Effector memory CD4-positive, alpha-beta T cell (primary cell): ENCODE results near the gene CRLF1.
"Not testable (repeated sequence)": the region's sequence is repeated elsewhere in the genome, so short reads cannot be mapped to it uniquely, and the experiment has no call there.

Experiments used
- DNase-seq, 3 donors: peaks; one replicate each; pipeline ENCODE4 v3.0.0-alpha.2; 2020
- H3K27ac ChIP-seq: 2 replicates; pipeline ENCODE4 v1.7.0; 2013; ENCODE audit warnings: mild to moderate bottlenecking, low read length, moderate library complexity; ENCODE audit not compliant: insufficient read depth, poor library complexity, severe bottlenecking
- H3K27me3 ChIP-seq: replicated peaks from 2 replicates; pipeline ENCODE4 v1.7.0; 2013; ENCODE audit warnings: mild to moderate bottlenecking, low read length; ENCODE audit not compliant: insufficient read depth, control insufficient read depth, poor library complexity, severe bottlenecking
- H3K36me3 ChIP-seq: 2 replicates; pipeline ENCODE4 v1.7.0; 2013; ENCODE audit warnings: mild to moderate bottlenecking, low read length, moderate library complexity; ENCODE audit not compliant: control insufficient read depth, insufficient read depth
- H3K4me1 ChIP-seq: 2 replicates; pipeline ENCODE4 v1.7.0; 2013; ENCODE audit warnings: low read length, mild to moderate bottlenecking; ENCODE audit not compliant: control insufficient read depth, insufficient read depth, poor library complexity, severe bottlenecking
- H3K4me3 ChIP-seq: 2 replicates; pipeline ENCODE4 v1.7.0; 2013; ENCODE audit warnings: low read length, low read depth, mild to moderate bottlenecking; ENCODE audit not compliant: insufficient read depth, poor library complexity, severe bottlenecking
- H3K9me3 ChIP-seq: 2 replicates; pipeline ENCODE4 v1.7.0; 2013; ENCODE audit warnings: mild to moderate bottlenecking, low read length, moderate library complexity; ENCODE audit not compliant: control insufficient read depth

CRLF1 gene

GRCh38 chr19:18601875-18602274, 4.7 kb downstream of the CRLF1 start:
- Histone ChIP-seq H3K27ac (no peak overlapping the region), H3K27me3 (peaks cover 37% of the 10 kb centered on the region)

GRCh38 chr19:18600692-18601397, 5.8 kb downstream of the CRLF1 start:
- not testable (repeated sequence) for H3K27ac ChIP-seq, H3K4me3 ChIP-seq, H3K9me3 ChIP-seq, H3K36me3 ChIP-seq, DNase-seq
- H3K4me1 ChIP-seq: peaks cover 11% of the 10 kb centered on the region
- peaks cover 31% of the 10 kb centered on the region for H3K27me3 ChIP-seq

More at GRCh38 chr19:18601875-18602274, 4.7 kb downstream of the CRLF1 start:
- DNase-seq: no peak
- Histone ChIP-seq H3K9me3 (no peaks in the 10 kb centered on the region), H3K4me3 (no peak overlapping the region), H3K36me3 (no peaks in the 10 kb centered on the region), H3K4me1 (peaks cover 11% of the 10 kb centered on the region)

- Histone ChIP-seq H3K36me3 (no peaks in the 10 kb centered on the region), H3K4me3 (no peak overlapping the region), H3K9me3 (no peaks in the 10 kb centered on the region), H3K27me3 (peaks cover 17% of the 10 kb centered on the region), H3K4me1 (peaks cover 12% of the 10 kb centered on the region), H3K27ac (no peak overlapping the region)
- DNase-seq: no peak
These were observed 7.1 kb downstream of the CRLF1 start for GRCh38 chr19:18599485-18599884.

- no peaks in the 10 kb centered on the region for H3K36me3 ChIP-seq
- no peak for DNase-seq
These were observed 8.6 kb downstream of the CRLF1 start for GRCh38 chr19:18597809-18598660.

GRCh38 chr19:18596752-18597157, 9.8 kb downstream of the CRLF1 start:
- Histone ChIP-seq H3K4me1 (peaks cover 12% of the 10 kb centered on the region), H3K9me3 (no peaks in the 10 kb centered on the region), H3K27me3 (no peaks in the 10 kb centered on the region), H3K27ac (no peak overlapping the region), H3K4me3 (no peak overlapping the region), H3K36me3 (no peaks in the 10 kb centered on the region)
- no peak for DNase-seq

More at GRCh38 chr19:18597809-18598660, 8.6 kb downstream of the CRLF1 start:
- Histone ChIP-seq H3K27me3 (peaks cover 4% of the 10 kb centered on the region), H3K4me3 (no peak overlapping the region), H3K4me1 (peaks cover 12% of the 10 kb centered on the region), H3K27ac (no peak overlapping the region), H3K9me3 (no peaks in the 10 kb centered on the region)

- Histone ChIP-seq H3K4me1 (peaks cover 12% of the 10 kb centered on the region), H3K27me3 (no peaks in the 10 kb centered on the region), H3K36me3 (no peaks in the 10 kb centered on the region), H3K4me3 (no peak overlapping the region), H3K27ac (no peak overlapping the region), H3K9me3 (no peaks in the 10 kb centered on the region)
- DNase-seq: no peak
These were observed 11.1 kb downstream of the CRLF1 start for GRCh38 chr19:18595475-18595874.

GRCh38 chr19:18594824-18595373, 11.7 kb downstream of the CRLF1 start:
- peak overlapping the region; percentile 59 for H3K4me3 ChIP-seq
- H3K9me3 ChIP-seq: no peaks in the 10 kb centered on the region
- no peaks in the 10 kb centered on the region for H3K27me3 ChIP-seq
- no peak for DNase-seq
- no peaks in the 10 kb centered on the region for H3K36me3 ChIP-seq
- peaks cover 18% of the 10 kb centered on the region for H3K4me1 ChIP-seq
- H3K27ac ChIP-seq: peak overlapping the region; percentile 27

- peak overlapping the region; percentile 27 for H3K27ac ChIP-seq
- peak; percentile 58 to 65 (median 59) for DNase-seq
These were observed 12.3 kb downstream of the CRLF1 start for GRCh38 chr19:18594096-18594823.

GRCh38 chr19:18593367-18594095, 13.1 kb downstream of the CRLF1 start:
- no peaks in the 10 kb centered on the region for H3K9me3 ChIP-seq
- H3K27ac ChIP-seq: no peak overlapping the region
- no peak overlapping the region for H3K4me3 ChIP-seq
- no peak for DNase-seq
- H3K4me1 ChIP-seq: peaks cover 27% of the 10 kb centered on the region
- H3K36me3 ChIP-seq: no peaks in the 10 kb centered on the region
- no peaks in the 10 kb centered on the region for H3K27me3 ChIP-seq

More at GRCh38 chr19:18594096-18594823, 12.3 kb downstream of the CRLF1 start:
- no peaks in the 10 kb centered on the region for H3K36me3 ChIP-seq
- H3K9me3 ChIP-seq: no peaks in the 10 kb centered on the region
- no peaks in the 10 kb centered on the region for H3K27me3 ChIP-seq
- H3K4me3 ChIP-seq: peak overlapping the region; percentile 59
- peaks cover 24% of the 10 kb centered on the region for H3K4me1 ChIP-seq
